Activated T-helper 1 cell treated with anti-CD3 and anti-CD28 coated beads, Interleukin-2, amount 50 U/mL, for 16 hours (primary cell): ENCODE results near the gene FHL3.

Experiments used
- DNase-seq, 2 donors: peaks; one replicate each; pipeline ENCODE4 v3.0.0-alpha.2; 2020; ENCODE audit warnings: low read depth in 1 of 2, low spot score in 1 of 2

Gene FHL3

DNA sequence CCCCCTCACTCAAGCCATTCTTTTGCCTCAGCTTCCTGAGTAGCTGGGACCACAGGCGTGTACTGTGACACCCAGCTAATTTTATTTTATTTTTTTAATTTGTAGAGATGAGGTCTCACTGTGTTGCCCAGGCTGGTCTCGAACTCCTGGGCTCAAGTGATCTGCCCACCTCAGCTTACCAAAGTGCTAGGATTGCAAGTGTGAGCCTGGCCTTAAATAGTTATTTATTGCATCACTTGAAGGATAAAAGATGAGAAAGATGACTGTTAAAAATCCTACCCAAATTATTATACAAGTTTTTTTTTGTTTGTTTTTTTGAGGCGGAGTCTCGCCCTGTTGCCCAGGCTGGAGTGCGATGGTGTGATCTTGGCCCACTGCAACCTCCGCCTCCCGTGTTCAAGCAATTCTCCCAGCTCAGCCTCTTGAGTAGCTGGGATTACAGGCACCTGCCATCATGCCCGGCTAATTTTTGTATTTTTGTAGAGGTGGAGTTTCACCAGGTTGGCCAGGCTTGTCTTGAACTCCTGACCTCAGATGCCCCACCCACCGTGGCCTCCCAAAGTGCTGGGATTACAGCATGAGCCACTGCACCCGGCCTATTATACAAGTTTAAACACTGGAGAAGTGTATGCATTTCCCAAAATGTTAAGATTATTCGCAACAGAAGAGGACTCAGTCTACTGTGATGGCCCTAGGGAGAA is 9.6 kb upstream of the FHL3 start:
- no peak for DNase-seq

DNA sequence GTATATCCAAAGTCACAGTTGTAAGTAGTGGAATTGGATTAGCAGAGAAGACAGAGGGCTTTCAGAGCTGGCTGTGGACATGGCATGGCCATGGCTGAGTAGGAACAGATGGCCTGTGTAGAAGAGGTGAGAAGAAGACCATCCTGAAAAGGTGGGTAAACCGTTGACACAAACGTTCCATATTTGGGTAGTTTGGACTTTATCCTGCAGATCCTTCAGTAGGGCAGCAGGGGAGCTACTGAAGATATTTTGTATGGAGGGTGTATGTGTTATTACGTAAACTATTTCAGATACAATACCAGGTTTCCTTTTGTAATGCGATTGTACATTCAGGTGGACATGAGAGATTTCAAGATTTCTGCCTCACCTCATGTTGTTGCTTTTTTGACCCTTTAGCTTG is 8.9 kb upstream of the FHL3 start:
- DNase-seq: no peak

DNA sequence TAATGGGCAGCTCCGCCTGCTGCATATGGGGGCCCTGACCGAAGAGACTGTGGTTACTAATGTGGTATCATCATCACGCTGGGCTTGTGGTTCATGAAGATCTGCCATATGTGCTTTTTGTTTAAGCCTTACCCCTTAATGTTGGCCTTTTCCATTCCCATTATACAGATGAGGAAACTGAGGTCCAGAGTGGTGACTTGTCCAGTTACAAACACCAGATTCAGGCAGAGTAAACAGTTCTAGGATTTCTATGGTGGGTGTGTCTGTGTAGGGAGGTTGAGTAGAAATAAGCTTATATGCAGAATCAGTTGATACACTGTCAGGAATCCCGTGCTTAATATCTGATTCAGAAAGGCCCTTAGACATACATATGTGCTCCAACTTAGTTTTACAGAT is 7.9 kb upstream of the FHL3 start:
- no peak for DNase-seq

DNA sequence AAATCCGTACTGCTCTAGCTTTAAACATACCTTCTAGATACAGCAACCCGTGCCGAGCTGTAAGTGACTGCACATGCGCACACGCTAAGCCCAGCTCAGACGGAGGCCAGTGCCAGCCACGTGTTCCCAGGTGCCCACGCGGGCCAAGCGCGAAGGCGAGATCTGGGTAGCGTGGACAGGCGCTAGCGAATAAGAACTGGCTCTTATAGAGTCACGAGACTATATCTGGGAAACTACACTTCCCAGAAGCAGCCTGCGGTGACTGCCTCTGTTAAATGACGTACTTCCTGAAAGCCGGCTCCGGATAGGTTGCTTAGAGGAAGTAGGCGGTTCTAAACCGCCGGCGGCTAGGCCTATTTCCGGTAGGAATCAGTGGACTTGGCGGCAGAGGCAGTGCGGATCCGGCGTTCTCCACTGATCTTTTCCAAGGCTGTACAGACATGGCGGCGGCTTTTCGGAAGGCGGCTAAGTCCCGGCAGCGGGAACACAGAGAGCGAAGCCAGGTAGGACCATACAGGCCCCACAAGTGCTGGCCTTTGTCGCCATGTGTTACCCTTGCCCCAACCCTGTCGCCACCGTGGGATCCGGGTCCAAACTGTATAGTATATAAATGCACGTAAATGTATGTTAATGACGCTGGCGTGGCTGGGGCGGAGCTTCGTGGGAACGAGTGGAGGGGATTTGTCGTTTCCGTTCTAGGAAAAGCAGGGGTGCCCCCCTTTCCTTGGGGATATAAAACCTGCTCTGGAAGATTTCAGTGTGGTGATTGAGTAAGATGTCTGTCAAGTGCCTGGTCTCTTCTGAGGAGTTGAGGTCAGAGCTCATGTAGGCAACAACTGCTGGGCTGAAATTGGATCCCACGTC is 7.3 kb upstream of the FHL3 start, which contains the start of gene UTP11:
UTP11 (plus strand) TSS at position 372 of the 864 bp plus-strand sequence; CDS start at position 441, 69 bp downstream.
- DNase-seq: peak; percentile 76 to 81

DNA sequence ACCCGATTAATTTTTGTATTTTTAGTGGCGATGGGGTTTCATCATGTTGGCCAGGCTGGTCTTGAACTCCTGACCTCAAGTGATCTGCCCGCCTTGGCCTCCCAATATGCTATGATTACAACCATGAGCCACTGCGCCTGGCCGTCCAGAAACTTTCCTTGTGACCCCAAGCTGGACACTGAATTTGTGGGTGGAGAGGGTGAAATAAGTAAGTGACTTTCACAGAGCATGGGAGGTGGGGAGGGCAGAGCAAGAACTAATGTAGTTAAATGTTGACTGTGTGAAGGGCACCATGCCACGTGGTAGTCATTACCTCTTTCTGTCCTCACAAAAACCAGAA is 4.5 kb upstream of the FHL3 start:
- no peak for DNase-seq

DNA sequence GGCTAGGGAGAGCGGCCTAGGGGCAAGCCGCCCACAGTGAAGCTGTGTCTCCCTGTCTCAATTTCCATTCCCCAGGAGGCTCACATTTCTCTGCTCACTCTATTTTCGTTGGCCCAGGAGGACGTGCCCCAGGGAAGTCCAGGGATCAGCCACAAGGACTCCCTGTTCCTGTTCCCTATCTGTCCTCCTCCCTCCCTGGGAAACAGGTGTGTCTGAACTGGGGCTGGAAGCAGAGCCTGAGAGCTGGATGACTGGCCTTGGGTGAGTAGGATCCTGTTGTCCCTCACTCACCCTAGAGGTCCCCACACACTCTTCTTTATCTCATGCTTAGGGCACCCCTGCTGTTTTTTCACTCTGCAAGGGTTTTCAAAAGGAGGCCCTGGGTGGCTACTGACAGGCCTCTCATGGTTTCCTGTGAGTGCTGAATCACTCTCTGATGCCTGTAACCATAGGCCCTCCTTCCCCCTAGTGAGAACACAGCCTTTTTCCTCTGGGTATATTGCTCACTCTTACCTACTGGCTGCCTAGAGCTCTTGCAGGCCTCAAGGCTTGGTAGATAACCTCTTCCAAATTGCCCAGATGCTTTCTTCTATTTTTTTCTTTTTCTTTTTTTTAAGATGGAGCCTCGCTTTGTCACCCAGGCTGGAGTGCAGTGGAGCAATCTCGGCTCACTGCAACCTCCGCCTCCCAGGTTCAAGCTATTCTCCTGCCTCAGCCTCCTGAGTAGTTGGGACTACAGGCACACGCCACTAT is 4.0 kb upstream of the FHL3 start:
- DNase-seq: no peak

DNA sequence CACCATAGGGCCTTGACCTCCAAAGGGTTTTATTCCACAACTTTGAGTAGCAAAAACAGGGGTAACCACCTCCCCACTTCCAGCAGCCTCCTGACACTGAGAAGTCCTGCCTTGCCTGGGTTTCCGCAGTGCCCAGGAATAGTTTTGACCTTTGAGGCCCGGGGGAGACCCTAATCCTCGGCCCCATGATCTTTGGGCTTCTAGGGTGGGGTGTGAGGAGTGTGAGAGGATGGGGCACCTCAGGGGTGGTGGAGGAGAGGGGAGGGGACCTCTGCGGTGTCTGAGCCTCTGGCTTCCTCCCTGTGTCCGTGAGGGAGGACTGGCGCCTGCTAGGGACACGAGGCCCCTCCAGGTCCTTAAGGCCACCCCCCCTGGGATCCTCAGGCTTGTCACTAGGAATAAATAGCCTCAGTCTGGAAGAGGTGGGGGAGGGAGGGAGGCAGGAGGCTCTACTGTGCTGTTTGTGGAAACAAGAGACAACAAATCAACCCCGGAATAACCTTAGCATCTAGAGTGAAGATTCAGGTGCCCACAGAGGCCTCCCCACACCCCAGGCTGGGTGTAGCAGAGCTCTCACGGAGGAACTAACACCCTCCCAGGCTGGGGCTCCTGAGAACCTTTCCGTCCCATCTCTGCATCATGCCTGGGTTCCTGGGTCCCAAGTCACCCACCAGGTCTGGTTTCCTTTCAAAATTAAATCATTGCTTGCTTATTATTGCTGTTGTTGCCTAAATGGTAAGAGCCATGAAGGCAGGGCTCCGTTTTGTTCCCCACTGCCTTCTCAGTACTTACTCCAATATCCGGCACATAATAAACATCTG is 904 bp upstream of the FHL3 start:
- no peak for DNase-seq

DNA sequence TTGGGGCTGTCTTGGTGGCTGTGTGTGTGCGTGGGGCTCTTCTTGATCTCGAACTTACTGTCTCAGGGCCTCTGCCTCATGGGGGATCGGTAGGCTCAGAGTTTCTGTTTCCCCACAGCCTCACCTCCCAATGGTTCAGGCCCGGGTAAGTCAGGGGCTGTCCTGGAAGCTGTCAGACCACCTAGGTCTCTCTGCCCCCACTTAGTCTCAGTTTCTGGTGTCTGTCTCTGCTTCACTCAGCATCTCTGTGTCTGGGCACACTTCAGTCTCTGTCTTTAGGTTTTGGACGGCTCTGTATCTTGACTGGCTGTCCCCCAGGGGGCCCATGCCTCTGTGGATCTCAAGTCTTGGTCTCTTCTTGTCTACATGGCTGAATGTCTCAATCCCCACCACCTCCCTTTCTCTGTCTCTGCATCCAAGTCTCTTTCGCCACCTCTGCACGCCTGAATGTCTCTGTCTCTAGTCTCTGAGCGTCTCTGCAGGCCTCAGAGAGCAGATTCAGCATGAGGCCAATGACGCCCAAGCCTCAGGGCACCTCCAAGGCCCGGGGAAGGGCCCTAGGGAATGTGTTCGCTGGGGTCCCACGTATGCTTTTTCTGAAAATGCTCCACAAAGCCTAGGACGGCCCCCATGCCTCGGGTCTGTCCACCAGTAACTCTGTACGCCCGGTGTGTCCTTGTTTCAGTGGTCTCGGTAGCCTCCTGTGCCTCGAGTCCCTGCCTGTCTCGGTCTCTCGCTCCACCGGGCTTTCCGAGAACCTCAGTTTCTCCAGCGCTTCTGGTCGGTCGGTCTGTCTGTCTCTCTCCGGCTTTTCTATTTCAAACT is 818 bp downstream of the FHL3 start:
- DNase-seq: no peak

DNA sequence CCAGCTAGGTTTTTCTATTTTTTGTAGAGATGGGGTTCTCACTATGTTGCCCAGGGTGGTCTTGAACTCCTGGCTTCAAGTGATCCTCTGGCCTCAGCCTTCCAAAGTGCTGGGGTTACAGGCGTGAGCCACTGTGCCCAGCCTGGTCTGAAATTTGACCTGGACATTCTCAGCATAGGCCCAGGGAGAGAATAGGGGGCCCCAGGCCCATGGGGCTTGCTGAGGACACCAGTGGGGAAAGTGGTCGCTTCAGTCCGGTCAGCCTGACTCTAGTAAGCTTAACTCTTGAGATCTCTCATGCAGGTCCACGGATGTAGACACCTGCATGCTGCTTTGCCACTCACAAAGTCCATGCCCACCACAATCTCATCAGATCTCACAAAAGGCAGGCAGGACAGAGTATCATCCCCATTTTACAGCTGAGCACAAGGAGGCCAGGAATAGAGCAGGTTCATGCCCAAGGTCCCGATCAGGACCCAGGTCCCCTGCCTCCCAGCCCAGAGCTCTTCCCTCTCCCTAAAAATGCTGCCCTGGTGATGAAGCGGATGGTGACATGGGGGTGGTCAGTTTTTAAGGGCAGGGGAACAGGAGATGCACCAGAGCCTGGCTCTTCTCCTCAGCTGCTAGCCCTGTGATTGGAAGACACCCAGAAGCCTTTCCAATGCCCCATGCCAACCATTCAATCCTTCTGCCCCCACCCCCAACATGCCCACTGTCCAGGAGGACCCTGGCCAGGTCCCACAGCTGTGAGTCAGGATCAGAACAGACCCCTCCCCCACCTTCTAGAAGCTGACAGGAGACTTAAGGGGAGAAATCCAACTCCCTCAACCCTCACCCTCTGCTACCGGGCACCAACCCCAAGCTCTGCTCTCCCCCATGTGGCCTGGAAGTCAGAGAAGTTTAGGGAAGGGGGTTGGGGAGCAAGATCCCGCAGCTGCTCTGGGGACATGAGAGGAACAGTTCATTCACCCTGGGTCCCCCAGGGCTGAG is 1.8 kb downstream of the FHL3 start:
- no peak for DNase-seq

DNA sequence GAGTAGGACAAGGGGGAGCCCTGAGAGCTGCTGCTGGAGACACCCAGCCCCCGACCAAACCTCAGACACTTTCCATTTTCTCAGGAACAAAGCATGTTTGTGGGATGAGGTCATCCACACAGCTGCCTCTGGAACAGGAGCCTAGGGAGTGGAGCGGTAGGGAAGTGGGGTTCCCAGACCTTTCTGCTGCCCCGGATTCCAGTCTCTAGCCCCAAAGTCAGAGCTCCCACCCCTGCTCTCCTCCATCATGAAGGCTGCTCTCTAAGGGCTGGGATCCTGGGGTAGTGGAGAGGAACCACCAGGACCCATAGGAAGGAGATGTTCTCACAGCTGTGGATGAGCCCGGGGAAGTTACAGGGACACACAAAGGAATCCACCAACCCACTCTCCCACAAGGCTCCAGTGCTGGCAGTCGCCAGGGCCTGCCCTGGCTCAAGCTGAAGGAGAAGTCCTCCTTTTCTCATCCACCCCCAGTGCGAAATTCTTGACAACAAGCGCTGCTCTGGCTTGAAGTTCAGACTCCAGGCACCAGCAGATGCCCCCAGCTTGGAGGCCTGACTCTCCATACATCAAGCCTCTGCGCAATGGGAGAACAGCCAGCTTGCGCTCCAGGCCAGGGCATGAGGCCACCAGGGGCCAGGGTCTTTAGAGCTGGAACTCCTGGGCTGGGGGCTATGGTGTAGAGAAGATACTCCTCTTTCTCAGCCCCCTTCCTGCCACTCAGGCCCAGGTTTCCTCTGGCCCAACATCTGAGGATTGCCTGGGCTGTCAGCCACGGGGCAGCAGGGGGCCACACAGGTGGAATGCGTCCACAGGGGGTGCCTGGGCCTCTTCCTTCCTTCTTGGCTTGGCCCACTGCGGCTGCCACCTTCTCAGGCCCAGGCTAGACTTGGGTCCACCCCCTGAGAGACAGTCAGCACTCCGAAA is 4.5 kb downstream of the FHL3 start:
- DNase-seq: no peak

DNA sequence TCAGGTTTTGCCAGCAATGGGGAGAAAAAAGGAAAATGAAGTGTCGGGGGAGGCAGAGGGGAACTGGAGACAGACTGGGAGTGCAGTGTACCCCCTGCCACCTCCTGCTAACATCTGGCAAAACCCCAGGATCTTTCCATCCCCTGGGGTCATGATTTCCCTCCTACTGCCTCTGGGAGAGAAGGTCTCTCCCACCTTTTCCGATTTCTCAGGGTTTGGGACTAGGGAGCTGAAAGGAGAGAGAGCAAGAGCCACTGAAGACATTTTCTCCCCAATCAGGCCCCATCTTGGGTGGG is 5.1 kb downstream of the FHL3 start:
- no peak for DNase-seq

DNA sequence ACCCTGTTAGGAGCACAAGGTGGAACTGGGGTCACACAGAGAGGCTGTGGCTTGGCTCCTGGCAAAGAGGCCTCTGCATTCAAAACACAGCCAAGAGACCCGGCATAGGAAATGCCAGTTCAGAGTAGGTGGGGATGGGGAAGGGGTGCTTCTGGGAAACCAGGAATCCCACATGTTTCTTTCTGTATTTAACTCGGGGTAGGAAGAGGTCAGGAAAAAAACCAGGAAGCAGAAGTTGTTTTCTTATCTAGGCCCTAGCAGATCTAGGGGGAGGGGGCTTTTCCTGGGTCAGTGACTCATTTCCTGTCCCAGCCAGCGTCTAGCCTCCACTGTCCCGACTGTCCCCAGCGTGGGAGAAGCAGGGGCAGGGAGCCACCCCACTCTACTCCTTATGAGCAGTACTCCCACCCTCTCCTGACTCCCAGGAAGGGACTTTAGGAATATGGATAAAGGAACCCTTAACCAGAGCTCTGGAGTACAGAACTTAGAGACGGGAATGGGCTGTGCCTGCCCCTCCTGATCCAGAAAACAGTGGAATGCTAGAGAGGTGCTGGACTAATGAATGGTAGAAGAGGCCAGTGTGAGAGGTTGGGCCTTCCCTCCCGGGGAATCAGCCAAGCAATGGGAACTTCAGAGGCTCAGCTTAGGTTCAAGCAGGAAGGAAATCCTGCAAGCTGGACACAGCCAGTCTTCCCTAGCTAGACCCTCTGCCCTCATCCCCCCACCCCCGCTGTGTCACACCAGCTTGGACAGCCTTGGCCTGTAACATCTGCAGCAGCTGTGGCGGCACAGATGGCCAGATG is 5.7 kb downstream of the FHL3 start:
- no peak for DNase-seq

DNA sequence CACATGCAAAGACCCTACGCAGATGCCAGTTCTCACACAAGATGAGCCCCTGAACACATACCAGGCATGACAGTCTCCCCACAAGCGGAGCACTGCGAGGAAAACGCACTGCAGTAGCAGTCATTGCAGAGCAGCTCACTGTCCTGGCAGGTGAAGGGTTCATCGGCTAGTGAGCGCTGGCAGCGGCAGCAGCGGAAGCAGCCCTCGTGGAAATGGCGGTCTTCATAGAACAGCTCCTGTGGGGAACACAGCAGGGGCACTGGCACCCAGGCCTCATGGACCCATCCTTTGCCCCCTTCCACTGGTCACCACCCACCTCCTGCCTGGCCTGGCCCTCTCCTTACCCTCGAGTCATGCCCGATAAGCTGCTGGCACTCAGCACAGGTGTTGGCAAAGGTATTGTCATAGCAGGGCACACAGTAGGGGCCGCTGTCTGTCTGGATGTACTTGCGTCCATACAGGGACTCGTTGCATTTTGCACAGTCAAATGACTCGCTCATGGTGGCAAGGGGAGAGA is 6.3 kb downstream of the FHL3 start:
- no peak for DNase-seq

DNA sequence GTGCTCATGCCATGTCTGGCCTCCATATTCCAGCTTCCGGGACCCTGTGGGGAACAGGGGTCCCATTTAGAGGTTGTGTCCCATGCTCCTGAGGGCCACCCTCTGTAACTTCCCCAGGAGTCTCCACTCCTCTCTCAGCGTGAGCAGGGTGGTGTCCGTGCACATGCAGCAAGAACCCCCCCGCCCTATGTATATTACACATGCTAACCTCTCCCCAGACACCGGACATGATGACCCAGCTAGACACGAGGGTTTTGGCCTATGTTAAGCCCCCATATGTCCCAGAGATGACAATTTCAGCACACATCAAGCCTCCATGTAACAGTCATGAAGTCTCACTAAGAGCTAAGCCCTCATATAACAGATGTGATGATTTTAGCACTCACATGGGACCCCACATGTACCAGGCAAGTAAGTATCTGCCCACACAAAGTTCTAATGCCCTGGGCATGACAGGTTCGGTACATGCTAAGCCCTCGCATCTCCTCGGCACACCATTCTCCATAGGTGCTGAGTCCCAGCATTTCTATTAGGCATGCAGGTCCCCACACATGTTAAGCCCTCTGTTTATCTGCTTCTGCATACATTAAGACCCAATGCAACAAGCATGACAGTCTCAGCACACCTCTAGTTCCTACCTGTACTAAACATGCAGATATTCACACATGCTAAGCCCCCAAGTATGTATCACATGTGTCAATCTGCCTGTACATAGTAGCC is 7.1 kb downstream of the FHL3 start:
- DNase-seq: no peak

DNA sequence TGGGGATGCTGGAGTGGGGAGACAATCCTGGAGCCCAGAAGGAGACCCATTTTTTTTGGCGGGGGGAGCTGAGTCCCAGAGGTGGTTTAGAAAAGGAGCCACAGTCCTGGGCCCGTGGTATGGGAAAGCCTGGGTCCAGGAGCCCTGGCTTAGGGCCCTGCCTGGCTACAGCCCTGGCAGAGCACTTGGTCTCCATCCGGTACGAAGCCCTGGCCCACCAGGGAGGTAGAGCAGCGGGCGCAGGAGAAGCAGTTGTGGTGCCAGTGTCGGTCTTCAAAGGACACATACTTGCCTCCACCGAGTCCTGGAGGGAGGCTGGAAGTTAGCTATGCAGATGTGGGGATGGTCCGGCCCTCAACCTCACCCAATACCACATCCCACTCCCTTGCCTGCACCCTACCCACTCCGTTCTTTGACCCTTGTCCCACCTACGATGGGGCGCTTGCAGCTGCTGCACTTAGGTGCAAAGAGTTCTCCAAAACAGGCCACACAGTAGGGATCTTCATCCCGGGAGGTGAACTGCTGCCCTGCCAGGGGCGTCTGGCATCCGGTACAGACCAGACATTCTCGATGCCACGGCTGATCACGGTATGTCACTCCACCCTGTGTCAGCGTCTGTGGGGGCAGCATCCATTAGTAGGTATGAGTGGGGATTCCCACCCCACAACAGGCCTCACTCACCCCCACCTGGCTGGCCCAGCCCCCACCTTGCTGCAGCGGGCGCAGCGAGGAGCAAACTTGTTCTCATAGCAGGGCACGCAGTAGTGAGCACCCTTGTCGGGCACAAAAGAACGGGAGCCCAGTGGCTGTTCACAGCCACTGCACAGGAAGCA is 7.8 kb downstream of the FHL3 start:
- no peak for DNase-seq
